HG03575 (cell line): ENCODE measurements around the gene HOXC5.
"Not testable (repeated sequence)": the region's sequence is repeated elsewhere in the genome, so short reads cannot be mapped to it uniquely, and the experiment has no call there.

Source experiments
- ATAC-seq: cut with Tn5 transposase; IDR thresholded peaks from one replicate; pipeline ENCODE4 v1.9.1; 2021; ENCODE audit not compliant: unreplicated experiment, insufficient number of reproducible peaks, low FRiP score; ENCODE audit errors: extremely low read depth

Gene HOXC5

DNA sequence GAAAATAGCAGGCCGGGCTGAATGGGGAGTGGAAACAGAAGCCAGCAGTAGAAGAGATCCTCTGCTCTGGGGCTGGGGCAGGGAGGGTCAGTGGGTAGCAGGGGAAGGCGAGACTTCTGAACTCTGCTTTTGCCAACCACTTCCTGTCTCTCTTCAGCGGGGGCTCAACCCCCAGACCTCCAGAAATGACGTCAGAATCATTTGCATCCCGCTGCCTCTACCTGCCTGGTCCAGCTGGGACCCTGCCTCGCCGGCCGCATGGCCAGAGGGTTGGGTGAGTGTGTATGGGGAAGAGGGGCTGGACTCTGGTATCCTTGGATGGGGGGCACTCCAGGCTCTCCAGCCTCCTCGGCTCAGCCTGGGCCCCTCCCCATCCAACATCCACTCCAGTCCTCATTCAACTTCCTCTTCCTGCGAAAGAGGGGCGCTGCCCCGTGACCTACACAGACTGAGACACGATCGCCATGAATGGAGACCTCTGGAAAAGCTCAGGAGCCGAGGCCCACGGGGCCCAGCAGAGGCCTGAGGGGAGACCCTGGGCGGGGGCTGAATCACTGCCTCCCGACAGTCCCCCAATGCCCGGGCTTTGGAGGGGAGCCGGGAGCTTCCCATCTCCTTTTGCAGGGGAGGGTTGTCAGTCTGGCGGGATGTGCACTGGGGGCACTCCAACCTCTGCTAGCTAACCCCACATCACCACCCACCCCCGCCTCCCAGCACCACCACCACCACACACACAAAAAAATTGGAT is 20.3 kb downstream of the HOXC5 start:
- peak; percentile 52 for ATAC-seq

DNA sequence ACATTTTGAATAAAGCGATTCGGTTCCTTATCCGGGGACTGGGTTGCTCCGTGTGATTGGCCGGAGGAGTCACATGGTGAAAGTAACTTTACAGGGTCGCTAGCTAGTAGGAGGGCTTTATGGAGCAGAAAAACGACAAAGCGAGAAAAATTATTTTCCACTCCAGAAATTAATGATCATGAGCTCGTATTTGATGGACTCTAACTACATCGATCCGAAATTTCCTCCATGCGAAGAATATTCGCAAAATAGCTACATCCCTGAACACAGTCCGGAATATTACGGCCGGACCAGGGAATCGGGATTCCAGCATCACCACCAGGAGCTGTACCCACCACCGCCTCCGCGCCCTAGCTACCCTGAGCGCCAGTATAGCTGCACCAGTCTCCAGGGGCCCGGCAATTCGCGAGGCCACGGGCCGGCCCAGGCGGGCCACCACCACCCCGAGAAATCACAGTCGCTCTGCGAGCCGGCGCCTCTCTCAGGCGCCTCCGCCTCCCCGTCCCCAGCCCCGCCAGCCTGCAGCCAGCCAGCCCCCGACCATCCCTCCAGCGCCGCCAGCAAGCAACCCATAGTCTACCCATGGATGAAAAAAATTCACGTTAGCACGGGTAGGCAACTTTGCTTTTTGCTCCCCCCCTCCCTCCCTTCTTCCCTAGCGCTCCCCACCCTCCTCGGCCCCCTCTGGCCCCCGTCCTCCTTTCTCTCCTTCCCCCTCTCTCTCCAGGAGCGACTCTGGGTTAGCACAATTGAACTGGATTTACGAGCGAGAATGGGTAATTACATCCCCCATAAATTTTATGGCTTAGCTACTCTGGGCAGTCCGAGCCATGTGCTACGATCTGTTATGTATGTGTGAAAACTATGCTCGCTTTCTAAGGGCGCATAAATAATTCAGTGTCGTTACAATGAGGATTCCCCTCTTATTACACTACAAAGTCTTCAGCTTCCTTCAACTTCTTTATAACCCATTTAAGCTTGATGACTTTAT is 21.2 kb downstream of the HOXC5 start, which contains the start of gene HOXC4:
TSS of gene HOXC4 (plus strand) at position 85 of the 991 bp plus-strand sequence. CDS start at position 173, 88 bp downstream.
- no peak for ATAC-seq

DNA sequence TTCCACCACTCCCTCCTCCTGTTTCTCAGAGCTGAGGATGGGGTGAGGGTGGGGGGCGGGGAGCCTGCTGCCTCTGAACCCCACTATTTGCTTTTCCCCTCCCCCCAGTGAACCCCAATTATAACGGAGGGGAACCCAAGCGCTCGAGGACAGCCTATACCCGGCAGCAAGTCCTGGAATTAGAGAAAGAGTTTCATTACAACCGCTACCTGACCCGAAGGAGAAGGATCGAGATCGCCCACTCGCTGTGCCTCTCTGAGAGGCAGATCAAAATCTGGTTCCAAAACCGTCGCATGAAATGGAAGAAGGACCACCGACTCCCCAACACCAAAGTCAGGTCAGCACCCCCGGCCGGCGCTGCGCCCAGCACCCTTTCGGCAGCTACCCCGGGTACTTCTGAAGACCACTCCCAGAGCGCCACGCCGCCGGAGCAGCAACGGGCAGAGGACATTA is 21.9 kb downstream of the HOXC5 start:
- ATAC-seq = no peak

DNA sequence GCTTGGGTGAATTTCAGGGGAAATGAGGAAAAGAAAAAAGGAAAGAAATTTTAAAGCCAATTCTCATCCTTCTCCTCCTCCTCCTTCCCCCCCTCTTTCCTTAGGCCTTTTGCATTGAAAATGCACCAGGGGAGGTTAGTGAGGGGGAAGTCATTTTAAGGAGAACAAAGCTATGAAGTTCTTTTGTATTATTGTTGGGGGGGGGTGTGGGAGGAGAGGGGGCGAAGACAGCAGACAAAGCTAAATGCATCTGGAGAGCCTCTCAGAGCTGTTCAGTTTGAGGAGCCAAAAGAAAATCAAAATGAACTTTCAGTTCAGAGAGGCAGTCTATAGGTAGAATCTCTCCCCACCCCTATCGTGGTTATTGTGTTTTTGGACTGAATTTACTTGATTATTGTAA is 22.7 kb downstream of the HOXC5 start:
- no peak for ATAC-seq

DNA sequence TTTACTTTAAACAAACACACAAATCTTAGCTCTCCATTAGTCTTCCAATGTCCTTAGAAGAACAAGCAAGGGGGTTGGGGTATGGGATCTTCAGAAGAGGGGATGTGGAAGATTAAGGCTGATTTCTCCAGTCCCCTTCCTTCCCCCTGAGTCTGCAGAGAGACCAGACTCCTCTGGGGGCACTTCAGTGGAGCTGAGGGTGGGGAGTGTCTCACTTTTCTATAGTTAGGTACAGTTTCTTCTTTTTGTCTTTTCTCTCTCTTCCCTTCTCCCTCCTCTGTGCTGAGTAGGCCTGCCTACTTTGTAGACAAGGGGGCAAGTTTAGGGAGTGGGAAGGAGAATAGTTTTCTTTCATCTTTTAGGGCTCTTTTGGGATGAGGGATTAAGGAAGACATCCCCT is 23.3 kb downstream of the HOXC5 start:
- ATAC-seq = no peak

DNA sequence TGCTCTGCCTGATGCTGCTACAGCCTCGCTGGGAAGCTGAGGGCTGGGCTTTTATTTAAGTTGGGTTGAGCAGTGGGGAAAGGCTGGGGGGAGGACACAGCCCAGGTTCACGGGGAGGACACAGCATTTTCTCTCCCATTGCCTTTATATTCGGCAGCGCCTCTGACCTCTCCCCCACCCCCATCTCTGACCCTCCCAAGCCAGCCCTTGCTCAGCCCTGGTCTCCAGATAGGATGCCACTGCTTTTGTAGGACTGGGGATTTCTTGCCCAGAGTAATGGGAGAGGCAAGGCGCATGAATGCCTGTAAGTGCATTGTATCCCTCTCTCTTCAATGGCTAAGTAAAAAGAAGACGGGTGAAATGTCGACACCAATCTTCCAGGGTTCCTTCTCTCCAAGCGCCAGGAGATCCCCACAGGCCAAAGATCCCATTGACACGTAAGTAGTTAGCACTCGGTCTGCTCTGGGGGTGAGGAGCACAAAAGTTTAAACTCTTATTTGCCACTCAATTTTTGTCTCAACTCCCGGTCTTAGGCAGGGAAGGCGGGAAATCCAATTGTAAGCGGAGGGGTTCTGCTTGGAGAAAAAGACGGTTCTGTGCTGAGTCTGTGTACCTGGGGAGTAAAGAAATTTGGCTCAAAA is 25.4 kb downstream of the HOXC5 start:
- ATAC-seq = no peak

DNA sequence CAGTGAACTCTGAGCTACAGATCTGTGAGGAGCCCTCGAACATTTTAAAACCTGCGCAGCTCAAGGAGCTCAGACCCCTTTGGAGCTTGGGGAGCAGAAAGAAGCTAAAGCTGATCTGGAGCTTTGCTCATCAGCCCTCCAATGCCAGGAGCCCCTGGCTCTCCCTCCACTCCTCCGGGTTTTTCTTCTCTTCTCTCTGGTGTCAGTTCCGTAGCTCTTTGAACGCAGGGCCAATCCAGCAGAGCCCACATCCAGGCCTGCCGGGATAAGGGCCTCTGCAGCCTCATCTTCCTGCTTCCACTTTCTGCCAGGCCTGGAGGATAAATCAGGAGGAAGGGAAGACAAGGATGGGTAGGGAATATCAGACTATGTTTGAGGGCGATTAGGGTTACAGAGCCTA is 26.8 kb downstream of the HOXC5 start:
- no peak for ATAC-seq

DNA sequence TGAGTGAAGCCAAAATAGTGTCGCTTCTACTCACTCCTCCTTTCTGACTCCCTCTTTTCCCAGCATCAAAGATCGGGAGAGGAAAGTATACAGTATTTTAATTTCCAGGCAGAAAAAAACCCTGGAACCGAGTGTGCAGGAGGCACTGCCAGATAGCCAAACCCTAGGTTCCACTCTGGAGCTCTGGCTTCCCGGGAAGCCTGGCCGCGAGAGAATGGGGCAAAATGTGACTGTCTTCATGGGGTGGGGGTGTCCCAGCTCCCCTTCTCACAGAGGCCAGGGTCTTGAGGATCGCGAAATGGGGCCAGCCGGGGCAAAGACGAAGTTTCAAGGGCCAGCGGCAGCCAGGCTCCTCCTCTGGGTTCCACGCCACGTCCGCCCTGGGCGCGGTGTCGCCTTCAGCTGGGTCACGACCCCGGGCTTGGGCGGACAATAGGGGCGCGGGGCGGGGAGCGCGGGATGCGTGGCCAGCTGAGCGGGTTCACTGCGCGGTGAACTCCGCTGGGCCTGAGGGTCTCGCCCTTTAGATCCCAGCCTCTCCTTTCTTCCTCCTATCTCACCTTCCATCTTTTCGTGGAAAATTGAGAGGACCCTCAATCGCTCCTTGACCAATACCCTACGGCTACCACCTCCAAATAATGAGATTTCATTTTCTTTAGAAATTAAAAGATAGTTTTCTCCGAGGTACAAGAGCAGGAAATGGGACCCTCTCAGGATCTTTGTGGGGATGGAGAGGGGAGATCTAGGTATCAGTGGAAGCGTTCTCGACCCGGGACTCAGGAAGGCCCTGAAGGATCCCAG is 27.5 kb downstream of the HOXC5 start:
- no peak for ATAC-seq

DNA sequence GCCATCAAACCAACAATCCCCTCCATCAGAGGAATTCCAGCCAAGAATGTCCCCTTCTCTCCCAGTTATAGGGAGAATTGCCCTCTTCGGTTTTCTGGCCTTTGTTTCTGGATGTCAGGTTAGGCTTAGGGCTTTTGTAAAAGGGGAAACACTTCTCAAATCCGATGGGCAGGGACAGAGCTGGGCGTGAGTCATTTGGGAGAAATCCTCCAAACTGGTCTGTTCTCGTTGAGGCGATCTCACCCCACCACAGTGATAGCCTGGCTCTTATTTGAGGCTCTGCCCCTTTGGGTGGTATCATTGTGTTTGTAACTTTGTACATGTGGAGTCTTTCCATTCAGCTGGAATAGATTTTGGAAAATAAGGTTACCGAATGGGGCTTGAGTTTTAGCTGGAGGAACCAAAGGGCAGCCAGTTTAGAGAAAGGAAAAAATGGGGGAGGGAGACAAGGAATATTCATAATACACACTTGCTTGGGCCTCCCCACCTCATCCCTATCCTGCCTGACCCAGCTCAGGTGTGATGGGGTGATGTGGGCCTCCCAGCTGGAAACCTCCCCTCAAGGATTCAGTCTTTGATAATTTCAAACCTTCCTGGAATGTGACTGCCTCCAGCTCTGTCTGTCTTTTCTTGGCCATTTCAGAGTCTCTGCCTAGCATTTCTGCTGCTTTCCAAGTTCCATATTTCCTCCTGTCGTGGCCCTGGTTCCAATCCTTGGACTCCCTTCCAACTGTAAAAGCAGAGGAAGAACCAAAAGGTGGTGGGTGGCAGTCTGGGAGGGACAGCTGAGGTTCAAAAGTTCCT is 28.3 kb downstream of the HOXC5 start:
- no peak for ATAC-seq

DNA sequence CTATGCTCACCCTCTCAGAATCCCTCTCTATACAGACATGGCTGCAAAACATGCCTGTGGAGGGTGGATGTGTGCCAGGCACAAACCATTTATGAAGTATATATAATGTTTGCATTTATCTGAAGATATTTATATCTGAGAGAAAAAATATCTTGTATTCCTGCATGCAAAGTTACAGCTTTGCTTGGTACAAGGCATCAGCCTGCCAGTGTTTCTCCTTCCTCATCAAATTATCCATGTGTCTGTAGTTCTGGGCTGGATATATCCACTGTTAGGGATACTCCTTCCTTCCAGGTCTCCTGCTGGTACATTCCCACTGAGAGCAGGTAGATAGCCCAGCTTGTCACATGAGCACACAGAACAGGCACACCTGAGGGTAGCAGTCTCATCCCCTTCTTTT is 32.8 kb downstream of the HOXC5 start:
- ATAC-seq = no peak

DNA sequence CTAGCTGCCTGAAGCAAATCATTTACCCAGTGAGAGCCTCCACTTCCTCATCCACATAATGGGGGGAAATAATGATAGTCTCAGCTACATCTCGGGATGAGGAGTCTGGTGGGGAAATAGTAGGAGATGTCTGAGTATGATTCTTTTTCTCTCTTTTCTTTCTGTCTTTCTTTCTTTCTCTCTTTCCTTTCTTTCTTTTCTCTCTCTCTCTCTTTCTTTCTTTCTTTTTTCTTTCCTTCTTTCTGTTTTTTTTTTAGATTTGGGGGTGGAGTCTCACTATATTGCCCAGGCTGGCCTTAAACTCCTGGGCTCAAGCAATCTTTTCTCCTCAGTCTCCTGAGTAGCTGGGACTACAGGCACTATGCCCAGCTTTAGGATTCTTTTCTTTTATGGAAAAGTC is 33.6 kb downstream of the HOXC5 start:
- ATAC-seq = no peak

DNA sequence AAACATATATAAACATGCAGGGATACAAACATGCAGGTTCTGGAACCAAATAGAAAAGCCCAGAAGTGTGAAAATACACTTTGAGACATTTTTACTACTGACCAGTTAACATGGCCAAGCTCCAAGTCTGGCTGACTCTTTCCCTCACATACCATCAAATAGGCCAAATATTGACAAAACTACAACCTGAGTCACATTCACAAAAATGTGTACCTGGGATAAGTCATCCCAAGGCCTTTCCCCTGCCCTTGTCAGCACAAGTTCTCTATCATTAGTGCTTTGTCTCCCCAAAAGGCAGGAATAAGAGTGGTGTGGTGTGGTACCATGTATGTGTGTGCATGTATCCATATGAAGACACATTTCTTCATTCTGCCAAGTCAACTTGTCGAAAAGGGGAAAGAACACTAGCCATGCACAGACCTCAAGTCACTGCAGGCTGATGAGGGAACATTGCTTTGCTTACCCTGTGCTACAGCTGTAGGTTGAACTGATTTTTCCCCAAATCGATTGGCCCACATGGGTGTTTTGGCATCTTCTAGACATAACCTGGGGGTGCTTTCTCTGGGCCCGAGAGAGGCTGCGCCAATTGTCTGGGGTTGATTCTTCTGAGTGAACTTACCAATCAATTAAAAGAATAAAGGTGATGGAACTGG is 35.7 kb downstream of the HOXC5 start:
- no peak for ATAC-seq

DNA sequence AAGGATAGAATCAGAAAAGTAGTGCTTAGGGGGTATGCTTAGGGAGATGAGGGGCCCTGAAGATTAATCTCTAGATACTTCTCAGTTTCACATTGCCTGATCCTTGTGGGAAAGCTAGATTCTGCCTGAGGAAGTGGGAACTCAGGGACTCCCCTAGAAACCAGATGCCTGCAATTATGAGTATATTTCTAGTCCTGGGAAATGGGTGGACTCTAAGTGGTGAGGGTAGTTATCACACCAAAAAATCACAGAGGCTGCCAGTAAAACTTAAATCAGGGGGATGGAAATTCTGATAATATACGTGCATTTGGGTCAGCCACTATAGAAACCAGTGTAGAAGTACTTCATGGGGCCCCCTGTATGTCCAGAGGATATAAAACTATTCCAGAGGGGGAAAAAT is 39.1 kb downstream of the HOXC5 start:
- no peak for ATAC-seq

DNA sequence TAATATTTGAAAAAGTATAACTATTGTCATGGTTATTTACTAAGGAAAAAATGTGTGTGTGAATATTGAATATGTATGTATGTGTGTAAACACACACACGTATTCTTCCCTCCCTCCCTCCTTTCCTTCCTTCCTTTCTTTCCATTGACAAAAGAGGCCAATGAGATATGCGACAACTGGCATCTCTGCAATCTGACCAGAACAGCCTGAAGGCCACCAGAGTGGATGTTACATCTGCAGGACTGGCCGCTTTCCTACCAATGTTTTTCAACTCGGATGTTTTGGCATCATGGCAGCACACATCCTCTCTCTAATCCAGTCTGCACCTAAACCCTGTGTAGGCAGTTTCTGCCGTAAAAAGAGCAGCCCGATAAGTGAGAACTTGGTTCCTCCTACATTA is 41.5 kb downstream of the HOXC5 start:
- ATAC-seq = no peak

DNA sequence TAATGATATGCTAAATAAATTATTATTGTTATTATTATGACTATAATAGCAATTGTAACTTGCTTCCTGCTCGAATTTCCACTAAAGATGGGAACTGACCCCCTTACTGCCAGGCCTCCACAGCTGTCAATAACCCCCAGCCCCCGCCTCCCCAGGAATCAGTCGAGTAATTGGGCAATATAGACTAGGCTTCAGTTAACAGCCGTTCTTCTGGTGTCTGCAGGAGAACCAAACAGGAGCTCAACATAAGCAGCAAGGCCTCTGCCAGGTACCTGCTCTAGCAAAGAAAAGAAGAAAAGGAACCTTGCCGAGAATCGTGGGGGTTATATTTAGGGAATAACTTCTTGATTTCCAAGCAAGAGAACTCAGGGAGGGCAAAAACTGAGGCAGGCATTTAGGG is 42.6 kb downstream of the HOXC5 start:
- ATAC-seq = no peak

DNA sequence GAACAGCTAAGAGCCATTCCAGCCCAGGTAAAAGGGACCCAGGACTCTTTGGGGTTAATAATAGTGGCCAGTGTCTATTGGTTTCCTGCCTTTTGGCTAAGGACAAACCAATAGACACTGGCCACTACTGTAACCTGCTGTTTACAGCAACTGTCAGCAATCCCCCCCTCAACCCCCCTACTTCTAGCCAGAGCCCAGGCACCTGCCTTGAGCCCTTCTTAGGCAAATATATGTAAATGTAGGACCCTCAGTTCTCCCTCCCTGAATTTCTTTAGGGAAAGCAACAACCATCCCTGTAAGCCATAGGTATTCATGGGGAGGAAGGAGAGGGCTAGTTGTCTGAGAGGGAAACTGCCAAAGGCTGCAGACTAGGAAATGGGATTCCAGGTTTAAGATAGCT is 43.1 kb downstream of the HOXC5 start:
- no peak for ATAC-seq

DNA sequence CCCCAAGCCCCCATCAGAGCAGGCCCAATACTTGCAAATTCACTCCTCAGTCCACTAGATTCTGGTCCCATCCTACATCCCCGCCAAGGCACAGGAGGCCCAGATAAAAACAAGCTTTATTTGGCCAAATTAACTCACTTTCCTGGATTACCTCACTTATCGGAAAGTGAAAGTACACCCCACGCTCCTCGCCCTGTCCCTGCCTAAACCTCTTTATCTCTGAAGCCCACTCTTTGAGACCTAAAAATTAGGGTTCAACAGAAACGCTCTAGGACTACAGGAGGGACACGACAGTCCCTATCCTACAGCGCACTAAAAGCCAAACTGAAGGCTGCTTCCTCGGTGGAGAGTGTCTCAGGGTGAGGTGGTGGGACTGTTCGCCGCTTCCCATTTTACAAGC is 45.0 kb downstream of the HOXC5 start:
- ATAC-seq = not testable (repeated sequence)

DNA sequence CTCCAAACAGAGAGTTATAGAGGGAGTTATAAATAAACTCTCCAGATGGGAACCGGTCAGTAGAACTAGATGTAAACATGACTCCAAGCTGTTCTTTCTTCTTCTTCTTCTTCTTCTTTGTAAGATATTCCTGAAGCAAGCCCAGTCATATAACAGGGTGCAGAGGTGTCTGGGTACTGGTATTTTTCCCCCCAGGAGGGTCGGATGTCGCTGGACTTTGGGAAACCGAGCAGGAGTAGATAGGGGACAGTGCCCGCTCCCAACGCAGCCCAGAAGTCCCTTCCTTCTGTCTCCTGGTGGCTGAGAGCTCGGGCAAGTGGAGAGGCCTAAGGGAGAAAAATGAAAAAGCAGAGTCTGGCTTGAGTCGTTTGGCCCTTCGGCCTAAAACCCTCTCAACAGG is 46.3 kb downstream of the HOXC5 start:
- ATAC-seq = not testable (repeated sequence)
